Ishikawa (cell line): ENCODE results near the gene ACAD9.

ENCODE experiments used
- CEBPB ChIP-seq: IDR thresholded peaks from 2 replicates; pipeline ENCODE4 v1.6.1; 2012
- CREB1 ChIP-seq: IDR thresholded peaks from 2 replicates; pipeline ENCODE4 v1.6.1; 2012; ENCODE audit warnings: low read depth
- EGR1 ChIP-seq: IDR thresholded peaks from 2 replicates; pipeline ENCODE4 v1.6.1; 2012
- EP300 ChIP-seq: IDR thresholded peaks from 2 replicates; pipeline ENCODE4 v1.6.1; 2012; ENCODE audit warnings: borderline replicate concordance
- FOXM1 ChIP-seq: IDR thresholded peaks from 2 replicates; pipeline ENCODE4 v1.6.1; 2012; ENCODE audit warnings: low read depth, borderline replicate concordance
- NFIC ChIP-seq: IDR thresholded peaks from 2 replicates; pipeline ENCODE4 v1.6.1; 2012
- RAD21 ChIP-seq: IDR thresholded peaks from 2 replicates; pipeline ENCODE4 v1.6.1; 2012; ENCODE audit warnings: low read depth
- TAF1 ChIP-seq: IDR thresholded peaks from 2 replicates; pipeline ENCODE4 v1.6.1; 2012; ENCODE audit warnings: low read depth, mild to moderate bottlenecking
- TCF12 ChIP-seq: IDR thresholded peaks from 2 replicates; pipeline ENCODE4 v1.6.1; 2012; ENCODE audit warnings: low read depth
- TEAD4 ChIP-seq: IDR thresholded peaks from 2 replicates; pipeline ENCODE4 v1.6.1; 2012
- YY1 ChIP-seq: IDR thresholded peaks from 2 replicates; pipeline ENCODE4 v1.6.1; 2012; ENCODE audit warnings: low read depth
- ZBTB7A ChIP-seq: IDR thresholded peaks from 2 replicates; pipeline ENCODE4 v1.6.1; 2012; ENCODE audit warnings: low read depth
- TF ChIP-seq, protein P1 (sequence below): IDR thresholded peaks from 2 replicates; pipeline ENCODE4 v1.6.1; 2012; ENCODE audit warnings: low read depth, mild to moderate bottlenecking
- TF ChIP-seq, protein P2 (sequence below): IDR thresholded peaks from 2 replicates; pipeline ENCODE4 v1.6.1; 2012
- TF ChIP-seq, protein P3 (sequence below): IDR thresholded peaks from 2 replicates; pipeline ENCODE4 v1.6.1; 2012

ACAD9 gene

DNA sequence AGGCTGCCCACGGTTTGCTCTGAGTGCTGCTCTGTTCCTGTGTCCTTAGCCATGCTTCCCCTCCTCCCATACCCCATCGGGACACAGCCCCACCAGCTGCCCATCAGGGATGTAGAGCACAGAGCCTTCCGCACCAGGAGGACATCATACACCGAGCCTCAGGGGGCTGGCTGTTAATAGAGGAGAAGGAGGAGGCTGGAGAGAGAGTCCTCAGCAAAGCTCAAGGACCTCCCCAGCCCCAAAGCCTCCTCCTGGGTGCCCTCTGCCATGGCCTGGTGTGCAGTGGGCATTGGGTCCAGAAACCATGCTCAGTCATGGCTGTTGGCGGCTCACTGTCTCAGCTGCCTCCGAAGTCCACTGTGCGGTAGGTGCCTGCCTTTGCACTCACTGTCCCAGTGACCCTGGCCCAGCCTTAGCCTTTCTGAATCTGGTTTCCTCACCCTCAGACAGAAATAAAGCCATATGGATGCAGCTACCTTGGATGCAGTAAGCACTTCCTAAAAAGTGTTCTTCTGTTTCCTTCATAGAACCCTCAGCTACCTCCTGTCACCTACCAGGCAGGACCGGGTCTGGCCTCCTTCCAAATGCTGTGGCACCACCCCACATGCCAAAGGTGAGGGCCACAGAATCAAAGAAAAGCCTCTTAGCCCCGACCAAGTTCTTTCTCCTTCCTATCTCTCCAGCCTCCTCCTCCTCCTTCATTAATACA is 53.9 kb downstream of the ACAD9 start:
- no peak for TF ChIP-seq YY1
- TF ChIP-seq, protein P1, sequence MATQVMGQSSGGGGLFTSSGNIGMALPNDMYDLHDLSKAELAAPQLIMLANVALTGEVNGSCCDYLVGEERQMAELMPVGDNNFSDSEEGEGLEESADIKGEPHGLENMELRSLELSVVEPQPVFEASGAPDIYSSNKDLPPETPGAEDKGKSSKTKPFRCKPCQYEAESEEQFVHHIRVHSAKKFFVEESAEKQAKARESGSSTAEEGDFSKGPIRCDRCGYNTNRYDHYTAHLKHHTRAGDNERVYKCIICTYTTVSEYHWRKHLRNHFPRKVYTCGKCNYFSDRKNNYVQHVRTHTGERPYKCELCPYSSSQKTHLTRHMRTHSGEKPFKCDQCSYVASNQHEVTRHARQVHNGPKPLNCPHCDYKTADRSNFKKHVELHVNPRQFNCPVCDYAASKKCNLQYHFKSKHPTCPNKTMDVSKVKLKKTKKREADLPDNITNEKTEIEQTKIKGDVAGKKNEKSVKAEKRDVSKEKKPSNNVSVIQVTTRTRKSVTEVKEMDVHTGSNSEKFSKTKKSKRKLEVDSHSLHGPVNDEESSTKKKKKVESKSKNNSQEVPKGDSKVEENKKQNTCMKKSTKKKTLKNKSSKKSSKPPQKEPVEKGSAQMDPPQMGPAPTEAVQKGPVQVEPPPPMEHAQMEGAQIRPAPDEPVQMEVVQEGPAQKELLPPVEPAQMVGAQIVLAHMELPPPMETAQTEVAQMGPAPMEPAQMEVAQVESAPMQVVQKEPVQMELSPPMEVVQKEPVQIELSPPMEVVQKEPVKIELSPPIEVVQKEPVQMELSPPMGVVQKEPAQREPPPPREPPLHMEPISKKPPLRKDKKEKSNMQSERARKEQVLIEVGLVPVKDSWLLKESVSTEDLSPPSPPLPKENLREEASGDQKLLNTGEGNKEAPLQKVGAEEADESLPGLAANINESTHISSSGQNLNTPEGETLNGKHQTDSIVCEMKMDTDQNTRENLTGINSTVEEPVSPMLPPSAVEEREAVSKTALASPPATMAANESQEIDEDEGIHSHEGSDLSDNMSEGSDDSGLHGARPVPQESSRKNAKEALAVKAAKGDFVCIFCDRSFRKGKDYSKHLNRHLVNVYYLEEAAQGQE: no peak
- TF ChIP-seq FOXM1: no peak

DNA sequence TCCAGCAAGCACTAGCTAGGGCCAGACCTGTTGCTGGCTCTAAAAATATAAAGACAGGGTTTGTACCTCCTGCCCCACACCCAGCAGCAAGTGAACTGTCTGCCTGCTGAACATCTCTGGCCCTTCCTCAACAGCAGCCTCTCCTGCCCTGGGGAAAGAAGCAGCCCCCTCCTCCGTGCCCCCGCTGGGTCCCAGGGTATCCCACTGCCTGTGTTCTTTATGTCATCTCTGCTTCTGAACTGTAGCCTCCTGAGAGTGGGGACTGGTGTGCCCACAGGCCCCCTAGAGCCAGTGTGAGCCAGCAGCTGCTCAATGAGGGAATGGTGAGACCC is 54.5 kb downstream of the ACAD9 start:
- no peak for TF ChIP-seq FOXM1
- TF ChIP-seq CREB1: no peak
- TF ChIP-seq EGR1: no peak
- no peak for TF ChIP-seq NFIC
- no peak for TF ChIP-seq CEBPB
- TF ChIP-seq ZBTB7A: no peak
- TF ChIP-seq EP300: no peak
- TF ChIP-seq TEAD4: no peak
- no peak for TF ChIP-seq TCF12
- TF ChIP-seq, protein P1: no peak
- no peak for TF ChIP-seq TAF1
- no peak for TF ChIP-seq RAD21
- TF ChIP-seq, protein P2, sequence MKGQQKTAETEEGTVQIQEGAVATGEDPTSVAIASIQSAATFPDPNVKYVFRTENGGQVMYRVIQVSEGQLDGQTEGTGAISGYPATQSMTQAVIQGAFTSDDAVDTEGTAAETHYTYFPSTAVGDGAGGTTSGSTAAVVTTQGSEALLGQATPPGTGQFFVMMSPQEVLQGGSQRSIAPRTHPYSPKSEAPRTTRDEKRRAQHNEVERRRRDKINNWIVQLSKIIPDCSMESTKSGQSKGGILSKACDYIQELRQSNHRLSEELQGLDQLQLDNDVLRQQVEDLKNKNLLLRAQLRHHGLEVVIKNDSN: no peak
- no peak for TF ChIP-seq YY1
- TF ChIP-seq, protein P3, sequence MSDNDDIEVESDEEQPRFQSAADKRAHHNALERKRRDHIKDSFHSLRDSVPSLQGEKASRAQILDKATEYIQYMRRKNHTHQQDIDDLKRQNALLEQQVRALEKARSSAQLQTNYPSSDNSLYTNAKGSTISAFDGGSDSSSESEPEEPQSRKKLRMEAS: no peak

DNA sequence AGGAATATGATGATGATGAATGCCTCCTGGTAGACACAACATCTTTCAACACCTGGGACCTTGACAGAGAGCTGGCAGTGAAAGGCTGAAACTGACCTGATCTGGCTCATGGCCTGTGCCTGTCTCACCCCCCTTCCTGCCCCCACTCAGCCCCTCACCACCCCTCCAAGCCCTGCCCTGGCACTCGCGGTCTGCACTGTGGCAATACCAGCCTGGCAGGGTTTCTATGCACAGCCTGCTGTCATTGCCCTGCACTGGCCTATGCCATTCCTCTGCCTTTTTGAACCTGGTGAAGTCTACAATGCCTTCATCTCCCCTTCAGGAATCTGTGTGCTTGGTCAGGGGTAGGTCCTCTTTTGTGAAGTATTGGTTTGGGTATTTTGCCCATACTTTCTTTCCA is 56.5 kb downstream of the ACAD9 start:
- TF ChIP-seq EP300 (no peak), TCF12 (no peak), RAD21 (no peak), CEBPB (no peak), EGR1 (no peak), TAF1 (no peak), CREB1 (no peak), YY1 (no peak), NFIC (no peak), FOXM1 (no peak), ZBTB7A (no peak), TEAD4 (no peak)
- TF ChIP-seq, protein P3: no peak
- TF ChIP-seq, protein P1: no peak
- TF ChIP-seq, protein P2: no peak

DNA sequence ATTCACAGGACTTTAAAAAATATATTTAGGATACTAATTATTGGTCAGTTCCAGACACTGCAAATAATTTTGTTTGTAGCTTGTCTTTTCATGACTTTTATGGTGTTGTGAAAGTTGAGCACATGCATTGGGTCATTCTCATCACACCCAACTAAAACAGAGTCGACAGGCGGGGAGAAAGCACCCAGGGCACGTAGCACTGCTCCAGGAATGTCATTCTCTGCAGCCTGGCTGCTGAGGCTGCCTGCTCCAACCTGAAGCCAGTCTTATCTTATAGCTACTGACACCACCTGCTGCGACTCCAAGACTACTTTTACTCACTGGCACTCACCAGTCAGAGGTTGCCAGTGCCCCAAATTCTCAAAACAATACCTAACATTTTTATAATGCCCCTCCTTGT is 56.9 kb downstream of the ACAD9 start:
- TF ChIP-seq, protein P1: no peak
- TF ChIP-seq CEBPB (no peak), EGR1 (no peak)
